CD14-positive monocyte (primary cell): ENCODE data around the gene DUSP12. TPM values are rescaled to one million over a fixed set of nuclear protein-coding genes. Genes with fewer than 3 reads are reported as not detected.

ENCODE experiments used
- DNase-seq, 3 donors: peaks; one replicate each; pipeline ENCODE4 v3.0.0-alpha.2; 2011 to 2022
- H2AFZ ChIP-seq: 2 replicates; pipeline ENCODE4 v1.6.0; 2012; ENCODE audit warnings: mild to moderate bottlenecking, low read depth, low read length, inconsistent platforms; ENCODE audit not compliant: insufficient read depth, poor library complexity, severe bottlenecking
- H3K27ac ChIP-seq, 2 donors: 1 replicate in 1 of 2; 2 replicates in 1 of 2; pipeline ENCODE4 v1.5.1; 2012 to 2013; ENCODE audit warnings: low read length in 2 of 2, control low read depth in 1 of 2, inconsistent platforms in 1 of 2, low read depth in 1 of 2, mild to moderate bottlenecking in 1 of 2
- H3K27me3 ChIP-seq, 2 donors: one replicate each; pipeline versions ENCODE4 v1.6.0 to v1.6.1; 2011 to 2013; ENCODE audit warnings: low read length in 2 of 2; ENCODE audit not compliant: control insufficient read depth in 2 of 2, insufficient read depth in 2 of 2
- H3K36me3 ChIP-seq, 2 donors: replicated peaks in 1 of 2; 1 replicate in 1 of 2; 2 replicates in 1 of 2; pipeline versions ENCODE4 v1.5.1 to v1.6.1; 2012 to 2013; ENCODE audit warnings: low read length in 2 of 2, control low read depth in 1 of 2, inconsistent platforms in 1 of 2, mild to moderate bottlenecking in 1 of 2; ENCODE audit not compliant: insufficient read depth in 2 of 2, control insufficient read depth in 1 of 2
- H3K4me1 ChIP-seq, 2 donors: 1 replicate in 1 of 2; 2 replicates in 1 of 2; pipeline versions ENCODE4 v1.5.1 to v1.6.1; 2012 to 2013; ENCODE audit warnings: low read length in 2 of 2, control low read depth in 1 of 2, inconsistent platforms in 1 of 2, mild to moderate bottlenecking in 1 of 2, moderate library complexity in 1 of 2; ENCODE audit not compliant: insufficient read depth in 2 of 2, control insufficient read depth in 1 of 2
- H3K4me2 ChIP-seq: replicated peaks from 2 replicates; pipeline ENCODE3; 2012; ENCODE audit warnings: low read length, moderate library complexity, mild to moderate bottlenecking; ENCODE audit not compliant: poor library complexity, severe bottlenecking; ENCODE audit errors: extremely low read depth
- H3K4me3 ChIP-seq, 3 experiments: fragments of 200-600 bp in 1 of 3; sonication (generic) in 1 of 3; replicated peaks in 1 of 3; 1 replicate in 2 of 3; 2 replicates in 1 of 3; pipeline ENCODE4 v1.5.1; 2011 to 2013; ENCODE audit warnings: low read length in 3 of 3, mild to moderate bottlenecking in 3 of 3, control low read depth in 2 of 3, low read depth in 2 of 3, inconsistent platforms in 1 of 3, moderate library complexity in 1 of 3
- H3K79me2 ChIP-seq: 2 replicates; pipeline ENCODE4 v1.6.0; 2012; ENCODE audit warnings: mild to moderate bottlenecking, control low read depth, inconsistent platforms, low read length, moderate library complexity; ENCODE audit not compliant: insufficient read depth
- H3K9ac ChIP-seq: 2 replicates; pipeline ENCODE4 v1.6.0; 2017; ENCODE audit warnings: low read length, mild to moderate bottlenecking; ENCODE audit not compliant: insufficient read depth, poor library complexity, severe bottlenecking
- H3K9me3 ChIP-seq, 2 donors: replicated peaks in 1 of 2; 1 replicate in 1 of 2; 2 replicates in 1 of 2; pipeline versions ENCODE4 v1.5.1 to v1.6.1; 2012 to 2013; ENCODE audit warnings: low read length in 2 of 2, control low read depth in 1 of 2; ENCODE audit not compliant: control insufficient read depth in 1 of 2, insufficient read depth in 1 of 2
- H4K20me1 ChIP-seq: 2 replicates; pipeline ENCODE4 v1.6.0; 2012; ENCODE audit warnings: mild to moderate bottlenecking, low read length, control low read depth, moderate library complexity; ENCODE audit not compliant: insufficient read depth
- H3K27ac Mint-ChIP-seq, 7 donors: one replicate each; pipeline ENCODE4 v1.8.0; 2020; ENCODE audit warnings: mild to moderate bottlenecking in 7 of 7, mixed read lengths in 7 of 7, moderate library complexity in 6 of 7, inconsistent platforms in 2 of 7
- H3K27me3 Mint-ChIP-seq, 3 donors: one replicate each; pipeline ENCODE4 v1.8.0; 2021 to 2022; ENCODE audit warnings: low read depth in 3 of 3, mild to moderate bottlenecking in 3 of 3, mixed read lengths in 3 of 3, moderate library complexity in 3 of 3, inconsistent platforms in 1 of 3
- H3K36me3 Mint-ChIP-seq, 2 donors: one replicate each; pipeline ENCODE4 v1.8.0; 2020; ENCODE audit warnings: mixed read lengths in 2 of 2, inconsistent platforms in 1 of 2, mild to moderate bottlenecking in 1 of 2
- H3K4me1 Mint-ChIP-seq: one replicate; pipeline ENCODE4 v1.8.0; 2020; ENCODE audit warnings: mild to moderate bottlenecking, mixed read lengths
- H3K4me3 Mint-ChIP-seq, 2 donors: one replicate each; pipeline ENCODE4 v1.8.0; 2020; ENCODE audit warnings: mild to moderate bottlenecking in 2 of 2, mixed read lengths in 2 of 2, moderate library complexity in 1 of 2
- H3K9me3 Mint-ChIP-seq, 7 donors: one replicate each; pipeline ENCODE4 v1.8.0; 2020 to 2022; ENCODE audit warnings: mixed read lengths in 7 of 7, mild to moderate bottlenecking in 6 of 7, moderate library complexity in 6 of 7, inconsistent platforms in 2 of 7
- CTCF ChIP-seq: fragments of 200-600 bp; IDR thresholded peaks from one replicate; pipeline ENCODE4 v1.8.0; 2022; ENCODE audit warnings: antibody characterized with exemption, mild to moderate bottlenecking
- WGBS: methylation state at CpG from one replicate; pipeline ENCODE4 v1.1.5; 2013; ENCODE audit warnings: missing lambda C conversion rate; ENCODE audit not compliant: insufficient coverage; 5-methylcytosine and 5-hydroxymethylcytosine counted together
- intact Hi-C, 2 donors: fragments of 100-400 bp; cut with micrococcal nuclease; formaldehyde crosslinking; loops; one replicate each; pipeline versions ENCODE4 v1.15.0 to v1.15.1; 2023
- polyA plus RNA-seq, 3 donors: library from polyadenylated mRNA; depleted of rRNA in 1 of 3; unstranded in 2 of 3; stranded (reverse) in 1 of 3; fragments of 300-500 nt in 2 of 3; fragments of >200 nt in 1 of 3; fragmentation: Illumina TruSeq in 2 of 3; gene quantifications; 1 replicate in 2 of 3; 2 replicates in 1 of 3; pipeline ENCODE4 v1.2.3, GENCODE V29; 2012 to 2021

DUSP12 gene
- polyA plus RNA-seq, 3 donors = 19.0 to 32.0 (median 30.5) TPM

GRCh38 chr1:161702250-161702649 lies 47.3 kb upstream of the DUSP12 start:
- H3K4me3 Mint-ChIP-seq = peak overlapping the region in 1 of 2 donors; percentile 51
- 95% methylated on average over 8 of the region's 8 CpGs for WGBS

GRCh38 chr1:161705537-161705936 lies 44.0 kb upstream of the DUSP12 start:
- H3K4me2 ChIP-seq = no peak overlapping the region
- DNase-seq = no peak
- no peaks in the 10 kb centered on the region for H3K36me3 Mint-ChIP-seq

More at GRCh38 chr1:161702250-161702649, 47.3 kb upstream of the DUSP12 start:
- no peaks in the 10 kb centered on the region for H3K9me3 ChIP-seq
- no peaks in the 10 kb centered on the region for H4K20me1 ChIP-seq
- H3K9me3 Mint-ChIP-seq = peaks cover 0 to 12% (median 2%) of the 10 kb centered on the region in 7 donors
- no peak for DNase-seq
- peaks cover 9% of the 10 kb centered on the region in 2 donors for H3K4me1 ChIP-seq
- H3K27me3 Mint-ChIP-seq = peaks cover 54 to 67% (median 56%) of the 10 kb centered on the region in 3 donors
- no peak for TF ChIP-seq CTCF
- H3K27ac ChIP-seq = no peak overlapping the region
- H3K4me1 Mint-ChIP-seq = no peaks in the 10 kb centered on the region
- no peak overlapping the region for H3K9ac ChIP-seq
- H2AFZ ChIP-seq = no peak overlapping the region
- H3K4me2 ChIP-seq = no peak overlapping the region
- intact Hi-C loops = no loop called here
- peaks cover 21 to 67% of the 10 kb centered on the region in 2 donors for H3K27me3 ChIP-seq
- H3K36me3 ChIP-seq = no peaks in the 10 kb centered on the region
- no peaks in the 10 kb centered on the region for H3K36me3 Mint-ChIP-seq
- H3K27ac Mint-ChIP-seq = no peak overlapping the region
- no peak overlapping the region for H3K4me3 ChIP-seq
- no peaks in the 10 kb centered on the region for H3K79me2 ChIP-seq

More at GRCh38 chr1:161705537-161705936, 44.0 kb upstream of the DUSP12 start:
- intact Hi-C loops = no loop called here
- Histone ChIP-seq H4K20me1 (no peaks in the 10 kb centered on the region), H3K36me3 (no peaks in the 10 kb centered on the region), H3K9me3 (no peaks in the 10 kb centered on the region), H2AFZ (no peak overlapping the region), H3K9ac (no peak overlapping the region), H3K4me3 (no peak overlapping the region), H3K27ac (no peak overlapping the region), H3K79me2 (no peaks in the 10 kb centered on the region), H3K27me3 (peaks cover 36 to 86% of the 10 kb centered on the region in 2 donors), H3K4me1 (peaks cover 10 to 11% of the 10 kb centered on the region in 2 donors)
- H3K27me3 Mint-ChIP-seq = peaks cover 48 to 57% (median 52%) of the 10 kb centered on the region in 3 donors
- no peaks in the 10 kb centered on the region for H3K4me1 Mint-ChIP-seq
- peaks cover 0 to 2% (median 0%) of the 10 kb centered on the region in 7 donors for H3K9me3 Mint-ChIP-seq
- WGBS = no CpG with 5 or more reads among the region's 4 CpGs
- TF ChIP-seq CTCF = no peak
- peak overlapping the region in 1 of 2 donors; percentile 52 for H3K4me3 Mint-ChIP-seq
- no peak overlapping the region for H3K27ac Mint-ChIP-seq
